Activated gamma-delta T cell treated with Interleukin-2 at 50 U/mL for 16 hours (primary cell): ENCODE data around the gene DMXL1.
"Not testable (repeated sequence)": the region's sequence is repeated elsewhere in the genome, so short reads cannot be mapped to it uniquely, and the experiment has no call there.

Source experiments
- DNase-seq: peaks from one replicate; pipeline ENCODE4 v3.0.0-alpha.2; 2020

DMXL1 gene

GRCh38 chr5:119071561-119071995 is 691 bp downstream of the DMXL1 start:
- no peak for DNase-seq

- DNase-seq, result no peak
These were observed 1.6 kb downstream of the DMXL1 start for GRCh38 chr5:119072496-119072895.

- not testable (repeated sequence) for DNase-seq
These were observed 3.0 kb downstream of the DMXL1 start for GRCh38 chr5:119073746-119074337.

GRCh38 chr5:119074419-119074818 is 3.5 kb downstream of the DMXL1 start:
- no peak for DNase-seq

- DNase-seq, result not testable (repeated sequence)
These were observed 4.4 kb downstream of the DMXL1 start for GRCh38 chr5:119075269-119075668.

- DNase-seq, result no peak
These were observed 5.2 kb downstream of the DMXL1 start for GRCh38 chr5:119076080-119076479.

- DNase-seq, result no peak
These were observed 6.6 kb downstream of the DMXL1 start for GRCh38 chr5:119077444-119077843.

- DNase-seq, result no peak
These were observed 7.4 kb downstream of the DMXL1 start for GRCh38 chr5:119078071-119078846.

GRCh38 chr5:119078861-119079260 is 8.0 kb downstream of the DMXL1 start:
- DNase-seq, result no peak

- DNase-seq, result no peak
These were observed 8.5 kb downstream of the DMXL1 start for GRCh38 chr5:119079318-119079921.

- no peak for DNase-seq
These were observed 10.0 kb downstream of the DMXL1 start for GRCh38 chr5:119080936-119081335.

- DNase-seq, result no peak
These were observed 11.8 kb downstream of the DMXL1 start for GRCh38 chr5:119082691-119083090.

- DNase-seq, result no peak
These were observed 12.8 kb downstream of the DMXL1 start for GRCh38 chr5:119083679-119084078.

GRCh38 chr5:119088438-119088837 is 17.6 kb downstream of the DMXL1 start:
- no peak for DNase-seq

GRCh38 chr5:119095611-119096010 is 24.7 kb downstream of the DMXL1 start:
- no peak for DNase-seq

- DNase-seq, result no peak
These were observed 35.1 kb downstream of the DMXL1 start for GRCh38 chr5:119105971-119106370.

GRCh38 chr5:119112151-119112550 is 41.3 kb downstream of the DMXL1 start:
- no peak for DNase-seq

GRCh38 chr5:119117237-119117636 is 46.4 kb downstream of the DMXL1 start:
- no peak for DNase-seq

- no peak for DNase-seq
These were observed 47.1 kb downstream of the DMXL1 start for GRCh38 chr5:119118000-119118399.

- no peak for DNase-seq
These were observed 50.0 kb downstream of the DMXL1 start for GRCh38 chr5:119120893-119121292.

GRCh38 chr5:119122474-119122873 is 51.6 kb downstream of the DMXL1 start:
- DNase-seq, result not testable (repeated sequence)

- no peak for DNase-seq
These were observed 52.4 kb downstream of the DMXL1 start for GRCh38 chr5:119123280-119123679.

- no peak for DNase-seq
These were observed 58.9 kb downstream of the DMXL1 start for GRCh38 chr5:119129770-119130169.
